Raji (cell line): Measurements from ENCODE around the gene LYST.

Experiments
- POLR2A ChIP-seq: IDR thresholded peaks from 2 replicates; pipeline ENCODE4 v1.6.1; 2011; ENCODE audit warnings: low read depth, low read length, control low read depth; ENCODE audit not compliant: insufficient read depth

Gene LYST

DNA sequence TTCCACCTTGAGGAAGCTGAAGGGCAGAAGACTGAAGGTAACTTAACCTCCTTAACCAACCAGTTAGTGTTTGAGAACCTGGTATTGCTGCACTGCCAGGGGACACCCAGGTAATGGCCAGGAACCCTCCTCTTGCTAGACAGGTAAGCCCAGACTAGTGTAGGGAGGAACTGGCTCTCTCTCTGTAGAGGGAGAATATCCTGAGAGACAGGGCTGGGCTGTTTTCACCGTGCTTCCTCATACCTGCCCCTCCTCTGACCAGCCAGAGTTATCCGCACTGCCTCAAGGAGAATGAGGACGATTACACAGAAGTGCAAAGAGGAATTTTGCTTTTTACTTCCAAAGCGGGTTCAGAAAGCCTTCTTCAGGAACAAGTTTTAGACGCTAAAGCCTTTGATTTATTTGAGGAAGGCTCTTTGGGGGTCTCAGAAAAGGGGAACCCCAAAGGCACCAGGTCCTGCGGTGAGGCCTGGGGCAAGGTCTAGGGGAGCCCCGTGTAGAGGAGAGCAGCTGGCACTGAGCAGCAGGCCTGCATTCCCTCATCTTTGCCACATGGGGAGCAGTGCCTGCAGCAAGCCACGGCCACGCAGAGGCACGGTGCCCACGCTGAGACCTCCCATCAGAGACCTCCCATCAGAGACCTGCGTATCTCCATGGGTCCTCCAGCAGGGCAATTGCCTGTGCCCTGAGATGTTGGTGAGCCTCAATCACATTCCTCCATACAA is 230.6 kb downstream of the LYST start:
- no peak for TF ChIP-seq POLR2A

- no peak for TF ChIP-seq POLR2A
Measured at GRCh38 chr1:235632506-235633401, 234.0 kb downstream of the LYST start.

DNA sequence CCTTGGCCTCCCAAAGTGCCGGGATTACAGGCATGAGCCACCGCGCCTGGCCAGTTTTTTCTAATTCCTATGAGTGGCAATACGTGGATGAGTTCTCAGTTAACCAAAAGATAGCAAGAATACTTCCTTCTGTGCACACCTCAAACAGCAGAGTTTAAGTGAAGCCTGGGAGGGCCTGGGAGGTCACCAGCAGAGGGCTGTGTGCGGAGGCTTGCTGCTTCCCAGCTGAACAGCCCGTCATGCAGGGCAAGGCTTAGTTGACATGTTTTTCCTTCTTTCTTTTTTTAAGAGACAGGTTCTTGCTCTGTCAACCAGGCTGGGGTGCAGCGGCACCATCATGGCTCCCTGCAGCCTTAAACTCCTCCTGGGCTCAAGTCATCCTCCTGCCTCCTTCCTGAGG is 234.9 kb downstream of the LYST start:
- no peak for TF ChIP-seq POLR2A

- TF ChIP-seq POLR2A: no peak
Measured at GRCh38 chr1:235628316-235629005, 238.2 kb downstream of the LYST start.

GRCh38 chr1:235625831-235626230 is 240.9 kb downstream of the LYST start:
- no peak for TF ChIP-seq POLR2A

GRCh38 chr1:235625340-235625739 is 241.4 kb downstream of the LYST start:
- TF ChIP-seq POLR2A: no peak

GRCh38 chr1:235624721-235625333 is 241.9 kb downstream of the LYST start:
- TF ChIP-seq POLR2A: no peak

- TF ChIP-seq POLR2A: no peak
Measured at GRCh38 chr1:235622936-235623779, 243.5 kb downstream of the LYST start.

- no peak for TF ChIP-seq POLR2A
Measured at GRCh38 chr1:235617808-235618207, 248.9 kb downstream of the LYST start.

DNA sequence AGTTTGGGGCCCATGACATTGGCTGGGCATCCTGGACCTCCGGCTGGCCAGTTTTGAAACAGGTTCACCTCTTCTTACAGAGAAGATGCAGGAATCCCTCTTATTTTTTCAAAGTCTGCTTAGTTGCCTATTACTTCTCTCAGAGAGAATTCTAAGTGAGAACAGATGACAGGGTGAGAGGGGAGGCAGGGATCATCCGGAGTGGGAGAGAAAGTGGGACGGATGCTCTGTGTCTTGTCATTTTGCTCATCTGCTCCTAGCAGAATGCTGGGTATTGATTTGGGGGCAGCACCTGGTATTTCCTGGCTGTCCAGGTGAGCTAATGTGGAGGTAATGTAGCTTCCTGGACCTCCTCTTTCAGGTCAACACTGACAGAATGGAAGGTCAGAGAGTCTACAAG is 249.6 kb downstream of the LYST start:
- TF ChIP-seq POLR2A: no peak

GRCh38 chr1:235614442-235614954 is 252.2 kb downstream of the LYST start:
- TF ChIP-seq POLR2A: no peak

- TF ChIP-seq POLR2A: no peak
Measured at GRCh38 chr1:235613602-235614001, 253.1 kb downstream of the LYST start.

DNA sequence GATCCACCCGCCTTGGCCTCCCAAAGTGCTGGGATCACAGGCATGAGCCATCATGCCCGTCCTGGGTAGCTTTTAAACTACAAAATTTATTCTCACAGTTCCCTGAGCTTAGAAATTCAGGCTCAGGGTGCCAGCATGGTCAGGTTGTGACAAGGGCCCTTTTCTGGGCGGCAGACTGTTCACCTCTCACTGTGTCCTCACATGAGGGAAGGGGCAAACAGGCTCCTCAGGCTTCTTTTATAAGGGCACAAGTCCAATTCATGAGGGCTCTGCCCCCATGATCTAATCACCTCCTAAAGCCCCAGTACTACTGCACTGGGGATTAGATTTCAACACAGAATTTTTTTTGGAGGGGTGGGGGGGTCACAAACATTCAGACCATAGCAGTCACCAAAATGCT is 253.9 kb downstream of the LYST start:
- TF ChIP-seq POLR2A: no peak
